Measurements from ENCODE around the gene TMEM219. TPM values are rescaled to one million over a fixed set of nuclear protein-coding genes. Genes with fewer than 3 reads are reported as not detected.

TMEM219 gene
- total RNA-seq, 1 experiment from 2014 or later = 92.1 TPM

DNA sequence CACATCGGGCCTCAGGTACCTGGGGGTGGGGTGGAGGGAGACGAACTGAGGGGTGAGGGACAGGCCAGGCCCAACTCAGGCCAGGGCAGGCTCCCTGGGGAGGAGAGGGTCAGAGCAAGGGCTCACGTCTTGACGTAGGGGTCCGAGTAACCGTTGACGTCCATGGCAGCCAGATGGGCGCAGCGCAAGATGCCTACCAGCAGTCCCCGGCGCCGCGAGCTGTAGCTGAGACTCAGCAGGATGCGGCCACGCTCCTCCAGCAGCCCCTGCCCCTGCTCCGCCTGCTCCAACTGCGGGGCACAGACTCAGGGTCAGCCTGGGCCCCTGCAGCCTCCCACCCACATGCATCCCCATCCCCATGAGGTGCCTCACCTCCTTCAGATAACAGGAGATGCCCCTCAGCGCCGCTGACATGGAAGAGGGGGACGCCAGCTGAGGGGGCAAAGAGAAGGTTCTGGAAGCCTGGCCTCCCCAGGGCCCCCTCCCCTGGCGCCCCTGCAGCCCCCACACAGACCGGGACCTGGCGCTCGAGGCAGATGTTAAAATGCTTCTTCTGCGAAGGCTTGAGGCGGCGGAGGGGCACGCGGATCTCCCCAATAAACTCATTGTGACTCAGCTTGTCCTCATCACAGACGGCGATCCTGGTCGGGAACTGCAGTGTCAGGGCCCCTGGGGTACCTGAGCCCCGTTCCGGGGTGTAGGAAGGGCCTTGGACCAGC, 44.9 kb downstream of the TMEM219 start:
- Mint-ChIP-seq H3K27ac (ENCODE audit: unreplicated experiment) (no peak overlapping the region), H3K4me1 (ENCODE audit: low read depth, unreplicated experiment) (peaks cover 9% of the 10 kb centered on the region), H3K27me3 (ENCODE audit: unreplicated experiment) (peaks cover 17% of the 10 kb centered on the region), H3K9me3 (ENCODE audit: low read depth, unreplicated experiment) (no peaks in the 10 kb centered on the region), H3K36me3 (ENCODE audit: insufficient read depth, unreplicated experiment) (peaks cover 66% of the 10 kb centered on the region), H3K4me3 (ENCODE audit: low read depth, unreplicated experiment) (no peak overlapping the region)
- BruUV-seq (replicated peaks) = no TSS peak
- TF ChIP-seq, protein P1, sequence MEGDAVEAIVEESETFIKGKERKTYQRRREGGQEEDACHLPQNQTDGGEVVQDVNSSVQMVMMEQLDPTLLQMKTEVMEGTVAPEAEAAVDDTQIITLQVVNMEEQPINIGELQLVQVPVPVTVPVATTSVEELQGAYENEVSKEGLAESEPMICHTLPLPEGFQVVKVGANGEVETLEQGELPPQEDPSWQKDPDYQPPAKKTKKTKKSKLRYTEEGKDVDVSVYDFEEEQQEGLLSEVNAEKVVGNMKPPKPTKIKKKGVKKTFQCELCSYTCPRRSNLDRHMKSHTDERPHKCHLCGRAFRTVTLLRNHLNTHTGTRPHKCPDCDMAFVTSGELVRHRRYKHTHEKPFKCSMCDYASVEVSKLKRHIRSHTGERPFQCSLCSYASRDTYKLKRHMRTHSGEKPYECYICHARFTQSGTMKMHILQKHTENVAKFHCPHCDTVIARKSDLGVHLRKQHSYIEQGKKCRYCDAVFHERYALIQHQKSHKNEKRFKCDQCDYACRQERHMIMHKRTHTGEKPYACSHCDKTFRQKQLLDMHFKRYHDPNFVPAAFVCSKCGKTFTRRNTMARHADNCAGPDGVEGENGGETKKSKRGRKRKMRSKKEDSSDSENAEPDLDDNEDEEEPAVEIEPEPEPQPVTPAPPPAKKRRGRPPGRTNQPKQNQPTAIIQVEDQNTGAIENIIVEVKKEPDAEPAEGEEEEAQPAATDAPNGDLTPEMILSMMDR (IDR thresholded peaks at IDR 0.05; ENCODE audit: unreplicated experiment) = no peak
- CTCF ChIA-PET = interaction anchor here (0.7 kb wide), 1 partner anchor 34 kb away, joined by 3 read pairs; no protein-coding TSS in a partner anchor
- DNase-seq = no peak
- intact Hi-C loops (cut with micrococcal nuclease; ENCODE audit: unreplicated experiment) = loop anchor here (5.0 kb wide), 2 partner anchors 145 to 185 kb away; partner anchors contain the start of genes CDIPT and MVP

DNA sequence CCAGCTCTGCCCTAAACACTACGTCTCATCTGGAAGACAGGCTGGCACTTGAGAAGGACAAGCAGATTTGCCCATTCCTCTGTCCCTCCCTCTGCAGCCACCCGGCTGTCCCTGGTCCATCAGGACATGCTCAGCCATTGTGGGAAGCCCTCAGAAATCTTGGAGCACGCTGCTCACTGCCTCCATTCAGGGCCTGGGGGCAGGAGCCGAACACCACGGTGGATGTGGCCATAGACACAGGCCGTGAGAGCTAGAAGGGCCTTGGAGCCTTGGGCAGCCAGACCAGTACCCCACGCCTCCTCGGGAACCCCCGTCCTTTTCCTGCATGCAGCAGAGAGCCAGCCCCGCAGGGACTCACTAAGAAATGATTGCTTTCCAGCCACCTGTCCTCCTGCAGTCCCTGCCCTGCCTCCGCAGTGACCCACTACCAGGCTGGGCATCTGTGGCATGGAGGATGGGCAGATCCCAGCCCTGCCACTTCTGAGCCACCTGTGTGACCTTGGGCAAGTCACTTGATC, 45.6 kb downstream of the TMEM219 start:
- peaks cover 71% of the 10 kb centered on the region for H3K36me3 Mint-ChIP-seq (ENCODE audit: insufficient read depth, unreplicated experiment)
- intact Hi-C loops (cut with micrococcal nuclease; ENCODE audit: unreplicated experiment) = loop anchor here (5.0 kb wide), 2 partner anchors 145 to 185 kb away; partner anchors contain the start of genes CDIPT and MVP
- peaks cover 23% of the 10 kb centered on the region for H3K27me3 Mint-ChIP-seq (ENCODE audit: unreplicated experiment)
- H3K4me1 Mint-ChIP-seq (ENCODE audit: low read depth, unreplicated experiment) = peaks cover 7% of the 10 kb centered on the region
- TF ChIP-seq, protein P1 (IDR thresholded peaks at IDR 0.05; ENCODE audit: unreplicated experiment) = no peak
- H3K9me3 Mint-ChIP-seq (ENCODE audit: low read depth, unreplicated experiment) = no peaks in the 10 kb centered on the region
- DNase-seq = no peak
- CTCF ChIA-PET = no interaction called here
- no TSS peak for BruUV-seq (replicated peaks)
- no peak overlapping the region for H3K27ac Mint-ChIP-seq (ENCODE audit: unreplicated experiment)
- no peak overlapping the region for H3K4me3 Mint-ChIP-seq (ENCODE audit: low read depth, unreplicated experiment)

DNA sequence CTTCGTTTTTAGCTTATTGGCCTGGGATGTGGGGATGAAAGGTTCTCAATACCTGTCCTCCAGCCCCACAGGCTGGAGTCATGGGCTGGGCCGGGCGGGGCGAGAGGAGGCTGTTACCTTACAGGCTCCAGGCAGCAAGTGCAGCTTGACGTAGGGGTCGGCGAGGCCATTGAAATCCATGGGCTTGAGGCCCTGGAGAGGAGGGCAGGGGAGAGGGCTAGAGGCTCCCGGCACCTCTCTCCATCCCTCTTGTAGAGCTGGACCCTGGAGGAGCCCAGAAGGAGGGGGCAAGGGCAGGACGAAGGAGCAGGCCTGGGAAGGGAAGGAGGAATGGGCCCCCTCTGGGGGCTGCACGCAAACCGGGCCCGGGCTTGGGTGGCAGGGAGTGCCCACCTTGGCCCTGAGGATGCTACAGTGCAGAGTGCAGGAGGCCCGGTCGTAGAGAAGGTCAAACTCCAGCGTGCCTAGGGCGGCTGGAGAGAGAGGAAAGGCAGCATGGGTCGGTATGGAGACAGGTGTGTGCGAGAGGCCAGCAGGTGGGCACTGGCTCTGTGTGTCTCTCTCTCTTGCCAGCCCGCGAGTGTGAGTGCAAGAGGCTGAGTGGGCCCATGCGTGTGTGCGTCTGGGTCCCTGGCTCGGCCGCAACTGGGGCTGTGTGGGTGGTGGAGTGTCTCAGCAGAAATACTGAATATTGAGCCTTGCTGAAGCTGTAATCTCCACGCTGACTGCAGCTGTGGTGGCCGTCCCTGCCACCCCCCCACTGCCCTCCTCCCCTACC, 47.4 kb downstream of the TMEM219 start:
- TF ChIP-seq, protein P1 (IDR thresholded peaks at IDR 0.05; ENCODE audit: unreplicated experiment) = no peak
- peaks cover 60% of the 10 kb centered on the region for H3K36me3 Mint-ChIP-seq (ENCODE audit: insufficient read depth, unreplicated experiment)
- H3K4me3 Mint-ChIP-seq (ENCODE audit: low read depth, unreplicated experiment) = peak overlapping the region; percentile 75
- no peak overlapping the region for H3K27ac Mint-ChIP-seq (ENCODE audit: unreplicated experiment)
- no peak for DNase-seq
- CTCF ChIA-PET = interaction anchor here (0.5 to 0.6 kb wide), 2 partner anchors 275 to 433 kb away, joined by 4 to 5 read pairs; no protein-coding TSS in a partner anchor
- no peaks in the 10 kb centered on the region for H3K9me3 Mint-ChIP-seq (ENCODE audit: low read depth, unreplicated experiment)
- H3K4me1 Mint-ChIP-seq (ENCODE audit: low read depth, unreplicated experiment) = peaks cover 7% of the 10 kb centered on the region
- BruUV-seq (replicated peaks) = no TSS peak
- H3K27me3 Mint-ChIP-seq (ENCODE audit: unreplicated experiment) = peaks cover 24% of the 10 kb centered on the region
- intact Hi-C loops (cut with micrococcal nuclease; ENCODE audit: unreplicated experiment) = loop anchor here (5.0 kb wide), 2 partner anchors 147 to 187 kb away; partner anchors contain the start of genes CDIPT and MVP
